ENCODE results near the gene DOP1B.
"Not testable (repeated sequence)": the region's sequence is repeated elsewhere in the genome, so short reads cannot be mapped to it uniquely, and the experiment has no call there.

Gene DOP1B

DNA sequence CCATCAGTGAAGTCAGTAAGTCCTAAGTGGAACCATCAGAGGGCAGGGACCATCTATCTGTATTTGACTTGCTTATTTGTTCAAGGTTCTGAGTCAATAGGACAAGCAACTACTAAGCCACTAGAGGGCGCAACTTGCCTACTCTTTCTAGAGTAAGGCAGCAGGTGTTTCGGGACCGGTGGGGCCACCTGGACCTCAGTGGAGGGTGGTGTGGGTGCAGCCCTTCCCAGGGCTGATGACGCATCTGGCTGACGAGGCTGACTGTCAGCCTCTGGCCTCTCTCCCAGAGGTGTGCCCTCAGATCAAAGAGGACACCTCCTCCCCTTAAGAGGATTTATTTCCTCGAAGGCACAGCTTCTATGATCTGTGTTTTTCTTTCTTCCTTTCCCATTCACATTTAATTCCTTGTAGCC, 15.1 kb upstream of the DOP1B start:
- H3K79me2 ChIP-seq (ENCODE audit: insufficient read depth, low read length), result no peaks in the 10 kb centered on the region
- no peak overlapping the region for H2AFZ ChIP-seq (ENCODE audit: low read depth, low read length, severe bottlenecking)
- H3K27ac ChIP-seq (ENCODE audit: low read depth, low read length), result no peak overlapping the region
- H3K4me2 ChIP-seq (ENCODE audit: low read depth, low read length, poor library complexity, severe bottlenecking), result no peak overlapping the region
- no peaks in the 10 kb centered on the region for H3K36me3 ChIP-seq (ENCODE audit: low read length)
- H3K27me3 ChIP-seq (ENCODE audit: low read length), result no peaks in the 10 kb centered on the region
- H3F3A ChIP-seq (ENCODE audit: insufficient read depth), result no peaks in the 10 kb centered on the region
- no peak for TF ChIP-seq EZH2phosphoT487 (conservative IDR thresholded peaks at IDR 0.05; ENCODE audit: low read length)
- TF ChIP-seq, protein P1, sequence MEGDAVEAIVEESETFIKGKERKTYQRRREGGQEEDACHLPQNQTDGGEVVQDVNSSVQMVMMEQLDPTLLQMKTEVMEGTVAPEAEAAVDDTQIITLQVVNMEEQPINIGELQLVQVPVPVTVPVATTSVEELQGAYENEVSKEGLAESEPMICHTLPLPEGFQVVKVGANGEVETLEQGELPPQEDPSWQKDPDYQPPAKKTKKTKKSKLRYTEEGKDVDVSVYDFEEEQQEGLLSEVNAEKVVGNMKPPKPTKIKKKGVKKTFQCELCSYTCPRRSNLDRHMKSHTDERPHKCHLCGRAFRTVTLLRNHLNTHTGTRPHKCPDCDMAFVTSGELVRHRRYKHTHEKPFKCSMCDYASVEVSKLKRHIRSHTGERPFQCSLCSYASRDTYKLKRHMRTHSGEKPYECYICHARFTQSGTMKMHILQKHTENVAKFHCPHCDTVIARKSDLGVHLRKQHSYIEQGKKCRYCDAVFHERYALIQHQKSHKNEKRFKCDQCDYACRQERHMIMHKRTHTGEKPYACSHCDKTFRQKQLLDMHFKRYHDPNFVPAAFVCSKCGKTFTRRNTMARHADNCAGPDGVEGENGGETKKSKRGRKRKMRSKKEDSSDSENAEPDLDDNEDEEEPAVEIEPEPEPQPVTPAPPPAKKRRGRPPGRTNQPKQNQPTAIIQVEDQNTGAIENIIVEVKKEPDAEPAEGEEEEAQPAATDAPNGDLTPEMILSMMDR (IDR thresholded peaks at IDR 0.05; ENCODE audit: insufficient read depth, low read length, poor library complexity, severe bottlenecking), result peak; percentile 64
- no peak overlapping the region for H3K9ac ChIP-seq (ENCODE audit: low read length)
- no peaks in the 10 kb centered on the region for H3K9me3 ChIP-seq (ENCODE audit: insufficient read depth, low read length)
- H3K9me2 ChIP-seq (replicated peaks; ENCODE audit: insufficient read depth, low read length), result no peaks in the 10 kb centered on the region
- no peaks in the 10 kb centered on the region for H4K20me1 ChIP-seq (ENCODE audit: low read depth, low read length)
- H3K4me3 ChIP-seq (ENCODE audit: insufficient read depth, low read length, poor library complexity, severe bottlenecking), result no peak overlapping the region

DNA sequence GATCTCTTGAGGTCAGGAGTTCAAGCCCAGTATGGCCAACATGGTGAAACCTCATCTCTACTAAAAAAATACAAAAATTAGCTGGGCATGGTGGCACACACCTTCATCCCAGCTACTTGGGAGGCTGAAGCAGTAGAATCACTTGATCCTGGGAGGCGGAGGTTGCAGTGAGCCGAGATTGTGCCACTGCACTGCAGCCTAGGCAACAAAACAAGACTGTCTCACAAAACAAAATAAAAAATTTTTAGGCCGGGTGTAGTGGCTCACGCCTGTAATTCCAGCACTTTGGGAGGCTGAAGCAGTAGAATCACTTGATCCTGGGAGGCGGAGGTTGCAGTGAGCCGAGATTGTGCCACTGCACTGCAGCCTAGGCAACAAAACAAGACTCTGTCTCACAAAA, 12.4 kb upstream of the DOP1B start:
- H3K27ac ChIP-seq (ENCODE audit: low read depth, low read length); H3K4me2 ChIP-seq (ENCODE audit: low read depth, low read length, poor library complexity, severe bottlenecking); H2AFZ ChIP-seq (ENCODE audit: low read depth, low read length, severe bottlenecking); H3K9me3 ChIP-seq (ENCODE audit: insufficient read depth, low read length); H3K36me3 ChIP-seq (ENCODE audit: low read length); H3K4me3 ChIP-seq (ENCODE audit: insufficient read depth, low read length, poor library complexity, severe bottlenecking); H4K20me1 ChIP-seq (ENCODE audit: low read depth, low read length); H3F3A ChIP-seq (ENCODE audit: insufficient read depth); H3K9ac ChIP-seq (ENCODE audit: low read length); H3K9me2 ChIP-seq (replicated peaks; ENCODE audit: insufficient read depth, low read length); H3K27me3 ChIP-seq (ENCODE audit: low read length); H3K79me2 ChIP-seq (ENCODE audit: insufficient read depth, low read length): not testable (repeated sequence)

DNA sequence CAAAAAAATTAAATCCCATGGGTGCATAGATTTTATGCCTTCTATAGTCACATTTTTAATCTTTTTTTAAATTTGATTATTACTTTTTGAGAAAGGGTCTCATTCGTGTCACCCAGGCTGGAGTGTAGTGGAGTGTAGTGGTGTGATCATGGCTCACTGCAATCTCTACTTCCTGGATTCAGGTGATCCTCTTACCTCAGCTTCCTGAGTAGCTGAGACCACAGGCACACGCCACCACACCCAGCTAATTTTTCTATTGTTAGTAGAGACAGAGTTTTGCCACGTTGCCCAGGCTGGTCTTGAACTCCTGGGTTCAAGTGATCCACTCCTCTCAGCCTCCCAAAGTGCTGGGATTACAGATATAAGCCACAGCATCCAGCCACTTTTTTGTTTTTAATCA, 11.4 kb upstream of the DOP1B start:
- no peak overlapping the region for H3K4me2 ChIP-seq (ENCODE audit: low read depth, low read length, poor library complexity, severe bottlenecking)
- H4K20me1 ChIP-seq (ENCODE audit: low read depth, low read length), result no peaks in the 10 kb centered on the region
- H3K27ac ChIP-seq (ENCODE audit: low read depth, low read length), result no peak overlapping the region
- no peak for TF ChIP-seq EZH2phosphoT487 (conservative IDR thresholded peaks at IDR 0.05; ENCODE audit: low read length)
- TF ChIP-seq, protein P1 (IDR thresholded peaks at IDR 0.05; ENCODE audit: insufficient read depth, low read length, poor library complexity, severe bottlenecking), result no peak
- H3K79me2 ChIP-seq (ENCODE audit: insufficient read depth, low read length), result no peaks in the 10 kb centered on the region
- H3K9ac ChIP-seq (ENCODE audit: low read length), result no peak overlapping the region
- H3K9me2 ChIP-seq (replicated peaks; ENCODE audit: insufficient read depth, low read length), result no peaks in the 10 kb centered on the region
- H3K27me3 ChIP-seq (ENCODE audit: low read length), result no peaks in the 10 kb centered on the region
- H3K36me3 ChIP-seq (ENCODE audit: low read length), result no peaks in the 10 kb centered on the region
- no peaks in the 10 kb centered on the region for H3F3A ChIP-seq (ENCODE audit: insufficient read depth)
- no peak overlapping the region for H2AFZ ChIP-seq (ENCODE audit: low read depth, low read length, severe bottlenecking)
- H3K9me3 ChIP-seq (ENCODE audit: insufficient read depth, low read length), result no peaks in the 10 kb centered on the region
- no peak overlapping the region for H3K4me3 ChIP-seq (ENCODE audit: insufficient read depth, low read length, poor library complexity, severe bottlenecking)

DNA sequence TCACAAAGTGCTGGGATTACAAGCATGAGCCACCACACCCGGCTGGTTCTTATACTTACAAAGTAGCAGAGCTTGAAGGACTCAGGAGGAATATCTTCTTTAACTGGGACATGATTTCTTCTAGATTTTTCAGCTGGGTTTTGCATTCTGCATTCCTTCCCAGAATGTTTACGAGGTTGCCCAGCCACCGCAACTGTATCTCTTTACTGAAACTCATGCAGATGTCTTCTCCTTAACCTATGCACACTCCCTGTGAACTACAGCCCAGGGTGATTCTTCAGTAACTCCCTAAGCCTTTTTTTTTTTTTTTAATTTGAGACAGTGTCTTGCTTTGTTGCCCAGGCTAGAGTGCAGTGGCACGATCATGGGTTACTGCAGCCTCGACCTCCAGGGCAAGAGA, 8.7 kb upstream of the DOP1B start:
- Histone ChIP-seq H3K9ac (ENCODE audit: low read length) (no peak overlapping the region), H4K20me1 (ENCODE audit: low read depth, low read length) (no peaks in the 10 kb centered on the region), H3K4me2 (ENCODE audit: low read depth, low read length, poor library complexity, severe bottlenecking) (no peak overlapping the region), H3K4me3 (ENCODE audit: insufficient read depth, low read length, poor library complexity, severe bottlenecking) (no peak overlapping the region), H3K79me2 (ENCODE audit: insufficient read depth, low read length) (no peaks in the 10 kb centered on the region), H3F3A (ENCODE audit: insufficient read depth) (no peaks in the 10 kb centered on the region), H3K27ac (ENCODE audit: low read depth, low read length) (no peak overlapping the region), H2AFZ (ENCODE audit: low read depth, low read length, severe bottlenecking) (no peak overlapping the region), H3K27me3 (ENCODE audit: low read length) (no peaks in the 10 kb centered on the region), H3K9me3 (ENCODE audit: insufficient read depth, low read length) (no peaks in the 10 kb centered on the region), H3K9me2 (replicated peaks; ENCODE audit: insufficient read depth, low read length) (no peaks in the 10 kb centered on the region), H3K36me3 (ENCODE audit: low read length) (no peaks in the 10 kb centered on the region)
- TF ChIP-seq, protein P1 (IDR thresholded peaks at IDR 0.05; ENCODE audit: insufficient read depth, low read length, poor library complexity, severe bottlenecking), result no peak
- TF ChIP-seq EZH2phosphoT487 (conservative IDR thresholded peaks at IDR 0.05; ENCODE audit: low read length), result no peak

Measured in SU-DHL-6 (cell line).